Stimulated activated effector memory CD8-positive, alpha-beta T cell treated with anti-CD3 and anti-CD28 coated beads, Interleukin-12 subunit alpha, Interleukin-12 subunit beta, amount 100 ng/mL, for 72 hours (primary cell): Measurements from ENCODE around the gene TRPM2.

Source experiments
- ATAC-seq: fragments of 150-1000 bp; cut with Tn5 transposase; 2 replicates; pipeline ENCODE4 v1.10.0; 2021
- DNase-seq, 2 donors: peaks; one replicate each; pipeline ENCODE4 v3.0.0; 2021 to 2022; ENCODE audit warnings: low spot score in 2 of 2
- H3K27ac Mint-ChIP-seq: one replicate; pipeline ENCODE4 v1.8.0; 2022; ENCODE audit warnings: mild to moderate bottlenecking, mixed read lengths
- H3K36me3 Mint-ChIP-seq: one replicate; pipeline ENCODE4 v1.8.0; 2022; ENCODE audit warnings: mild to moderate bottlenecking, mixed read lengths
- H3K4me1 Mint-ChIP-seq: one replicate; pipeline ENCODE4 v1.8.0; 2022; ENCODE audit warnings: mixed read lengths
- H3K4me3 Mint-ChIP-seq: one replicate; pipeline ENCODE4 v1.8.0; 2022; ENCODE audit warnings: mild to moderate bottlenecking, mixed read lengths
- H3K9me3 Mint-ChIP-seq: one replicate; pipeline ENCODE4 v1.8.0; 2022; ENCODE audit warnings: mixed read lengths

TRPM2 gene

GRCh38 chr21:44366586-44367211 is 13.3 kb downstream of the TRPM2 start:
- Mint-ChIP-seq H3K9me3 (peaks cover 5% of the 10 kb centered on the region), H3K4me1 (no peaks in the 10 kb centered on the region), H3K36me3 (no peaks in the 10 kb centered on the region), H3K4me3 (no peak overlapping the region), H3K27ac (no peak overlapping the region)
- ATAC-seq (no peak), DNase-seq (no peak)

GRCh38 chr21:44368711-44369446 is 15.5 kb downstream of the TRPM2 start:
- Mint-ChIP-seq H3K4me1 (peaks cover 4% of the 10 kb centered on the region), H3K27ac (no peak overlapping the region), H3K36me3 (no peaks in the 10 kb centered on the region), H3K9me3 (no peaks in the 10 kb centered on the region), H3K4me3 (no peak overlapping the region)
- ATAC-seq: no peak
- DNase-seq: no peak

DNA sequence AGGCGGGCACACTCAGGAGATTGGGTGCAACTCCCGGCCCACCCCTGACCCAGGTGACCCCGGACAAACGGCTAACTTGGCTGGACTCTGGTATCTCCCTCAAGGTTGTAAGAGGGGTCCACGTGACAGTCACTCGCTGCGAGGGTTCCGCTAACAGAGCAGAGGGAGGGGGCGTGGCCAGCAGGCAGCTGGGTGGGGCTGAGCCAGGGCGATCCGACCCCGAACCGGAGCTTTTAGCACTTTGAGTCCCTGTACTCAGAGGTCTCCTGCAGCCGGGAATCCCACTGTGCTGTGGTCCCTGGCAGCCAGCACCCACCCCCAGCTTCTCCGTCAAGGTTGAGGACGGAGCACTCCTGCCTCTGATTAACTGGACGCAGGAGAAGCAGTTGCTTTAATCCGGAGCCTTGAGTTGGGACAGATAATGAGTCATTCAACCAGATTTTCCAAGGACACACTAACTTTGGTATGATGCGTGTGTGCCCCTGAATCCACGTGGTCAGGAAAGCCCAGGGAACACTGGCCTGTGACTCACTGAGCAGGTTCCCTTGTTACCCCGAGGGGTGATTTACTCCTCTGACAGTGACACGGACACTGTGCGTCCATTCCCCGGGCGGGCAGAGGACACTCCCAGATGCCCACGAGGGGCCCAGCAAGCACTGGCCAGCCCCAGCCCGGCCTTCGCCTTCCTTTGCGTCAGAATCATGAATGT is 16.8 kb downstream of the TRPM2 start:
- no peak overlapping the region for H3K4me3 Mint-ChIP-seq
- ATAC-seq (no peak), DNase-seq (no peak)
- H3K27ac Mint-ChIP-seq: no peak overlapping the region
- H3K36me3 Mint-ChIP-seq: peaks cover 3% of the 10 kb centered on the region
- H3K9me3 Mint-ChIP-seq: no peaks in the 10 kb centered on the region
- H3K4me1 Mint-ChIP-seq: peaks cover 13% of the 10 kb centered on the region

DNA sequence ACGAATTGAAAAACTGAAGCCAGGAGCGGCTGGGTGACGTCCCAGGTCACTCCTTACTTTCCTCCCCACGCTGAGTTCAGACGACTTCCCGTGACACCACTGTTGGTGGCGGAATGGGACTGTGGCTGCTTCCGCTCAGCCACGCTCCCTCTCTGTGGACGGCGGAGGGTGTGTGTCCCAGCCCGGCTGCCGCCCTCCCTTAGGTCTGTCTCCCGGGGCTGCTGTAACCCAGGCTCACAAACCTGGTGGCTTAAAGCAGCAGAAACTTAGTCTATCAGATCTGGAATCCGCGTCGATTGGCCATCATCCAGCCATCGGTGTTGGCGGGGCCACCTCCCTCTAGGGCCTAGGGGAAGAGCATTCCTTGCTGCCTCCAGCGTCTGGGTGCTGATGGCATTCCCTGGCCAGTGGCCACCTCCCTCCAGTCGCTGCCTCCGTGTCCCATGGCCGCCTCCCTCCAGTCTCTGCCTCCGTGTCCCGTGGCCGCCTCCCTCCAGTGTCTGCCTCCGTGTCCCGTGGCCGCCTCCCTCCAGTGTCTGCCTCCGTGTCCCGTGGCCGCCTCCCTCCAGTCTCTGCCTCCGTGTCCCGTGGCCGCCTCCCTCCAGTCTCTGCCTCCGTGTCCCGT is 17.5 kb downstream of the TRPM2 start:
- H3K4me3 Mint-ChIP-seq: no peak overlapping the region
- H3K27ac Mint-ChIP-seq: no peak overlapping the region
- ATAC-seq (no peak), DNase-seq (no peak)
- H3K9me3 Mint-ChIP-seq: no peaks in the 10 kb centered on the region
- H3K4me1 Mint-ChIP-seq: peaks cover 20% of the 10 kb centered on the region
- H3K36me3 Mint-ChIP-seq: peaks cover 10% of the 10 kb centered on the region

DNA sequence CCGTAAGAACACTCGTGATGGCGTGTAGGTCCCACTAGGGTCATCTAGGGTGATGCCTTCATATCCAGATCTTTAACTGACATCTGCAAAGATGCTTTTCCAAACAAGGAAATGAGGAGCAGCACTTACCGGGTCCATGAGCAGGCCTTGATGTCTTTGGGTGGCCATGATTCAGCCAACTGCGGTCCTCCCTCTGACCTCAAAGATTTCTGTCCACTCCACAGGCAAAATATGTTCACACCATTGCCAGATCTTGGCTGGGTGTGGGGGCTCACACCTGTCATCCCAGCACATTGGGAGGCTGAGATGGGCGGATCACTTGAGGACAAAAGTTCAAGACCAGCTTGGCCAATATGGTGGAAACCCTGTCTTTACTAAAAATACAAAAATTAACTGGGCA is 18.2 kb downstream of the TRPM2 start:
- Mint-ChIP-seq H3K27ac (no peak overlapping the region), H3K36me3 (peaks cover 13% of the 10 kb centered on the region), H3K4me1 (peaks cover 26% of the 10 kb centered on the region), H3K9me3 (no peaks in the 10 kb centered on the region), H3K4me3 (no peak overlapping the region)
- ATAC-seq (no peak), DNase-seq (no peak)

- Mint-ChIP-seq H3K36me3 (peaks cover 13% of the 10 kb centered on the region), H3K9me3 (no peaks in the 10 kb centered on the region), H3K4me1 (peaks cover 32% of the 10 kb centered on the region), H3K4me3 (no peak overlapping the region), H3K27ac (no peak overlapping the region)
- no peak for ATAC-seq
- no peak for DNase-seq
Observed at GRCh38 chr21:44372616-44373015, 19.2 kb downstream of the TRPM2 start.

- H3K9me3 Mint-ChIP-seq: no peaks in the 10 kb centered on the region
- H3K27ac Mint-ChIP-seq: peak overlapping the region; percentile 71
- no peak for DNase-seq
- H3K4me3 Mint-ChIP-seq: peak overlapping the region; percentile 50
- H3K4me1 Mint-ChIP-seq: peaks cover 32% of the 10 kb centered on the region
- peaks cover 13% of the 10 kb centered on the region for H3K36me3 Mint-ChIP-seq
- ATAC-seq: no peak
Observed at GRCh38 chr21:44374601-44375280, 21.3 kb downstream of the TRPM2 start.

DNA sequence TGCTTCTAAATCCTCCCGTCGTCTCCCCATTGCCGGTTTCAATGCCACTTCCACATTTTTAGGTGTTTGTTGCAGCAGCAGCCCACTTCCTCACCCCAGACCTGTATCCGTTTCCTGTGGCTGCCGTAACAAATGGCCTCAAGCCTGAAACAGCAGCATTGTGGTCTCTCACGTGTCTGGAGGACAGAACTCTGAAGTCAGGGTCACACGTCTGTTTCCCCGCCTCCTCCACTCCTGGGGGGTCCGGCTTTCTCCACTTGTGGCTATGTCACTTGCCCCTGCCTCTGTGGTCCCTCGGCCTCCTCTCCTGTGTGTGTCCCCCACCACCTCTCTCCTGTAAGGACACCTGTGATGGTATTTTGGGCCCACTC is 21.8 kb downstream of the TRPM2 start:
- ATAC-seq (peak; percentile 70), DNase-seq (no peak)
- Mint-ChIP-seq H3K9me3 (no peaks in the 10 kb centered on the region), H3K4me1 (peaks cover 32% of the 10 kb centered on the region), H3K27ac (peak overlapping the region; percentile 71), H3K4me3 (peak overlapping the region; percentile 50), H3K36me3 (peaks cover 13% of the 10 kb centered on the region)

- ATAC-seq (no peak), DNase-seq (no peak)
- Mint-ChIP-seq H3K36me3 (peaks cover 13% of the 10 kb centered on the region), H3K27ac (peak overlapping the region; percentile 71), H3K9me3 (no peaks in the 10 kb centered on the region), H3K4me3 (peak overlapping the region; percentile 50), H3K4me1 (peaks cover 32% of the 10 kb centered on the region)
Observed at GRCh38 chr21:44375761-44376241, 22.4 kb downstream of the TRPM2 start.

DNA sequence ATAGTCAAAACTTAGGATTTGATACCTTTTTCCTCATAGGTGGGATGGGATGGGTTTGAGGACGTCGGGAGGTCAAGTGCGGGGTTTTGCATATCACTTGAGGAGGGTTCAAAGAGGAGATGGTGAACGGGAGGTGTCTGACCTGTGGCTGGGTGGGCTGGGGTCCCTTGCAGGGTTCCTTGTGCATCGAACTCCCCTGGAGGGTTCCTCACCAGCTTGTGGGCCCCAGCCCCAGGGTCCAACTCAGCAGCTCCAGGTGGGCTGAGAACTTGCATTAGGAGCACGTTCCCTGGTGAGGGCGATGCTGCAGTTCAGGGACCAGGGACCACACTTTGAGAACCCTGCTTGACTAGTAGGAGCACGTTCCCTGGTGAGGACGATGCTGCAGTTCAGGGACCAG is 23.2 kb downstream of the TRPM2 start:
- peaks cover 13% of the 10 kb centered on the region for H3K36me3 Mint-ChIP-seq
- DNase-seq: no peak
- ATAC-seq: no peak
- H3K27ac Mint-ChIP-seq: no peak overlapping the region
- H3K4me1 Mint-ChIP-seq: peaks cover 32% of the 10 kb centered on the region
- H3K4me3 Mint-ChIP-seq: no peak overlapping the region
- H3K9me3 Mint-ChIP-seq: no peaks in the 10 kb centered on the region

DNA sequence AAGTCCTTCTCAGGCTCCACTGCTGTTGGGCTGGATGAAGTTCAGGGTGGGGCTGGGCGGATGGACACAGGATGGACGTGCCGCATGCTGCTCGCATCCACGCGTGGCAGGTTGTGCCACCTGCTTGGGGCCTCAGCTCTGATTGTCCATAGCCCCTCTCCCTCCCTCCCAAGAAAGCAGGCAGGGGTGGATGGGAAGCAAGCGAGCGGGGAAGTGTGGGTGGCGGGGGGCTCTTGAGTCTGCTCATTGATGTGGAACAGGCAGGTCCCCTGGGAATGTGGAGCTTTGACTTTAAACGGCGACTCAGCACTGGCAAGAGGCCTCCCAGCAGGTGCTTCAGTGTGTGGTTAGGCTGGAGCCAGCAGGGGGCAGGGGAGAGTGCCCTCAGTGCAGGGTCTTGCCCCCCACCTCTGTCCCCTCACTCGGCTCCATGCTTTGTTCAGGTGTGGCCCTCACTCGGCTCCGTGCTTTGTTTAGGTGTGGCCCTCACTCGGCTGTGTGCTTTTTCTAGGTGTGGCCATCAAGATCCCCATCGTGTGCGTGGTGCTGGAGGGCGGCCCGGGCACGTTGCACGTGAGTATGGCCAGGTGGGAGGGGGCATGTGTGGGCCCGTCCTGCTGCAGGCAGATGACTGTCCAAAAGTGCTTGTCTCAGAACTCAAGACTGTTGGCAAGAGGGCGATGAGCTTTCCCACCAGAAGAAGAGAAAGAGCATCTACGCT is 23.9 kb downstream of the TRPM2 start:
- Mint-ChIP-seq H3K4me3 (no peak overlapping the region), H3K36me3 (peaks cover 13% of the 10 kb centered on the region), H3K4me1 (peaks cover 32% of the 10 kb centered on the region), H3K9me3 (no peaks in the 10 kb centered on the region), H3K27ac (no peak overlapping the region)
- DNase-seq: no peak
- ATAC-seq: no peak

DNA sequence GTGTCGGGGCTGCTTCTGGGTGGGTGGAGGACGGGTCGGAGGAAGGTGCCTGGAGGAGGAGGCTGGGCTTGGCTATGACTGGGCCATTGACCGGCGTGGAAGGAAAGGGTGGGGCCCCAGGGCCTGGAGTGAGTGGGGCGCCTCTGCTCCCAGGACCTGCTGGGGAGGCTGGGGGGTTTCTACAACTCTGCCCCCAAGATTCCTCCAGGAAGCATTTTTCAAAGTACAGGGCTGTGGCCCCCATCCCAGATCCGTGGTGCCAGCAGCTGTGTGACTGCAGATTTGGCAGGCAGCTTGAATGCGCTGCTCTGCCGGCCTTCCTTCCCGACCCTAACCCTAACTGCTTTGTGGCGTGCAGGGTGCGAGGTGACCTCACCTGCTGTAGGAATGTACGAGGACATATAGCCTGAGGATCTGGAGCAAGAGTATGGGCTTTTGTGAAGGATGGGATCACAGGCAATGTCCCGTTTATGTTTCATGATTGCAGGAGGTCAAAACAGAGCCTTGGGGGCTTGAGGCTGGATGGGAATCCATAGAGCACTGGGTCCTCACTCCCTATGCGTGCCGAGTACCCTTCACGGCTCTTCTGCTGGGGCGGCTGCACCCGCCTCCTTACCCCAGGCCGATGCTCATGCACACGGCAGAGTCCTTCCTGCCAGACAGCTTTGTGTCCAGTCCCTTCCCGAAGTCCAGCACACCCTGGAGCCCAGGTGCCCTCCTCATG is 24.7 kb downstream of the TRPM2 start:
- H3K27ac Mint-ChIP-seq: no peak overlapping the region
- peaks cover 32% of the 10 kb centered on the region for H3K4me1 Mint-ChIP-seq
- no peak overlapping the region for H3K4me3 Mint-ChIP-seq
- peaks cover 13% of the 10 kb centered on the region for H3K36me3 Mint-ChIP-seq
- no peak for ATAC-seq
- H3K9me3 Mint-ChIP-seq: no peaks in the 10 kb centered on the region
- DNase-seq: no peak

DNA sequence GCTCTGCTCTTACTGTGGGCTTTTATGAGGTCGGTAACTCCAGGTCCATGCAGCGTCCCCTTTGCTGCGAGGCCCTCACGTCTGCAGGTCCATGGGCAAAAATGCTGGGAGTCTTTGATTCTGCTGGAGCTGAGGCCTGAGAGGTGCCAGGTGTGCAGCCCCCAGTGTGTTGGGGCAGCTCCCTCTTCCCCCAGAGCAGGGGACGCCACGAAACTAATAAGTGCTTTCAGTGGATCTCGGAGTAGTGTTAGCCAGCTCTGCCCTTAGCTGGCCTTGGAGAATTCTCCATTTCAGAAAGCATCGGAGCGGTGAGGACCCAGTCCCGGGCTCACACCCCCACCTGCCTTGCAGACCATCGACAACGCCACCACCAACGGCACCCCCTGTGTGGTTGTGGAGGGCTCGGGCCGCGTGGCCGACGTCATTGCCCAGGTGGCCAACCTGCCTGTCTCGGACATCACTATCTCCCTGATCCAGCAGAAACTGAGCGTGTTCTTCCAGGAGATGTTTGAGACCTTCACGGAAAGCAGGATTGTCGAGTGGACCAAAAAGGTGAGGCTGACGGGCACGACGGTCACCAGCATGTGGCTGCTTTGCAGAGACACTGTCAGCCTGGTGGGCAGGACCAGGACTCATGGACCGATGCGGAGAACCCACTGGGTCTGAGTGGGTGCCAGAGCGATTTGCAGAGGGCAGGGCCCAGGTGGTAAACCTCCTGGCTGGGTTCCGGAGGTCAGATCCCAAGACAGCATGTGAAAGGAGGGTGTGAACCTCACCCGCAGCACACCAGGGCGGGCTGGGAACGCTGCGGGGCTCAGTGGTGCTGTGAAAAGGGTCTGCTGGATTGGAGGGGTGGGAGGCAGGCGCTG is 25.5 kb downstream of the TRPM2 start:
- peaks cover 13% of the 10 kb centered on the region for H3K36me3 Mint-ChIP-seq
- ATAC-seq (no peak), DNase-seq (no peak)
- H3K27ac Mint-ChIP-seq: no peak overlapping the region
- H3K9me3 Mint-ChIP-seq: peaks cover 4% of the 10 kb centered on the region
- H3K4me1 Mint-ChIP-seq: peaks cover 28% of the 10 kb centered on the region
- no peak overlapping the region for H3K4me3 Mint-ChIP-seq
